ENCODE results near the gene CHDH.
A peak's percentile ranks its signal among the peaks of the same experiment; 100 is the strongest.

DNA sequence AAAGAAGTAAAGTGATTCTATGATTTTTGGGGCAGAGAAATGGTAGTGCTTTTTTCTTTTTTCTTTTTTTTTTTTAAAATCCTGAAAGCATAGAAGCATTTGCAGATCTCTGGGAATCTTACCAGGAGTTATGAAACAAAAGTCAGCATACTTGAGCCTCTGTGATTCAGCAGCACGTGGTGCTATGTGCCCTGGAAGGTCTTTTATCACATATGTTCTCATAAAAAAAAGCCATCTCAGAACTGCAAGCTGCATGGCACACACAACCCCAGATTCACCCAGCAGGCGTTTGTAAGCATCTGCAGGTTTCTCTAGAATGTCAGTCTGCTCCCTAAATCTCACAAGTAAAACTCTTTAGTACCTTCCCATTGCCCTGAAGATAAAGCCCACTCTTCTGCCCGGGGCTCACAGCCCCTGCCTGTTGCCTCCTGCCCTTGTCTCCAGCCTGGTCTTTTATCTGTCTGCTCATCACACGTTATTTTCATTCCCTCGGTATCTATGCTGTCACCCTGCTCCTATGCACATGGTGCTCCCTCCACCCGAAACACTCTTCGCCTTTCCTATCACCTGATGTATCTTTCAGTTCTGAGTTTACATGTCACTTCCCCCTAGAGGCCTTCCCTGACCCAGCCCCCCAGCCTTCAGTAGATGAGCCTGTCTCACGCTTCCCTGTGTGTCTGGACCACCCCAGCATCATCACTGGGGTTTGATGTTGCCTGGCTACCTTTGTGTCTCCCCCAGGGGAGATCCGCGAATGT is 72.4 kb downstream of the CHDH start:
- peak; percentile 37; the same call in 1 of the 2 replicates for TF ChIP-seq POLR2A (IDR thresholded peaks at IDR 0.05; ENCODE audit: low read depth, low read length)
- peak; percentile 31; the same call in 1 of the 2 replicates for TF ChIP-seq POLR2AphosphoS5 (IDR thresholded peaks at IDR 0.05; ENCODE audit: low read depth, low read length)
- TF ChIP-seq TAF1 (IDR thresholded peaks at IDR 0.05; ENCODE audit: borderline replicate concordance, low read depth, low read length): peak; percentile 49; the same call in 1 of the 2 replicates

Measured in GM12892 (cell line).